Hematopoietic multipotent progenitor cell treated with erythropoietin and hydrocortisone succinate and interleukin-3 and kit ligand, for 8 days (in vitro differentiated cells): ENCODE data around the gene MCCC1.
"Not testable (repeated sequence)": the region's sequence is repeated elsewhere in the genome, so short reads cannot be mapped to it uniquely, and the experiment has no call there.

Experiments
- DNase-seq: peaks from one replicate; pipeline ENCODE4 v3.0.0-alpha.2; 2015

Gene MCCC1

DNA sequence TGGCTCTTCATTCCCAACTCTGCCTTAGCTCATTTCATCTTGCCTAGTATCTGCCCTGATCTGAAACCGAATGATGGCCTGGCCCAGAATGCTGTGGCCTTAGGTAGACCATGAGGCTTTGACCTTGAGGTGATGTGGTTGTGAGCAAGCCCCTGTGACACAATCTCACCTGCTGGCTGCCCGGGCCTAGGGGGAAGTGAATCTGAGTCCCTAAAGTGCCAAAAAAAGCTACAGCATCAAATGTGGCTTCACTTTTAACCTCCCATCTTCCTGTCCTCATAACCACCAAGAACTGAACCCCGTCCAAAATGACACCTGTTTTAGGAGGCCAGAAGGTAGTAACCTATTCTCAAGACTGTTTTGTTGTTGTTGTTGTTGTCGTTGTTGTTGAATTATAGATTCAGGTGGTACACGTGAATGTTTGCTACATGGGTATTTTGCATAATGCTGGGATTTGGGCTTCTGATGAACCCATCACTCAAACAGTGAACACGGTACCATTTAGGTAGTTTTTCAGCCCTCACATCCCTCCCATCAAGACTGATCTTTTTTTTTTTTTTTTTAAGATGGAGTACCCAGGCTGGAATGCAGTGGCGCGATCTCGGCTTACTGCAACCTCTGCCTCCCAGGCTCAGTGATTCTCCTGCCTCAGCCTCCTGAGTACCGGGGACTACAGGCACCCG lies 54.6 kb downstream of the MCCC1 start:
- DNase-seq = no peak

DNA sequence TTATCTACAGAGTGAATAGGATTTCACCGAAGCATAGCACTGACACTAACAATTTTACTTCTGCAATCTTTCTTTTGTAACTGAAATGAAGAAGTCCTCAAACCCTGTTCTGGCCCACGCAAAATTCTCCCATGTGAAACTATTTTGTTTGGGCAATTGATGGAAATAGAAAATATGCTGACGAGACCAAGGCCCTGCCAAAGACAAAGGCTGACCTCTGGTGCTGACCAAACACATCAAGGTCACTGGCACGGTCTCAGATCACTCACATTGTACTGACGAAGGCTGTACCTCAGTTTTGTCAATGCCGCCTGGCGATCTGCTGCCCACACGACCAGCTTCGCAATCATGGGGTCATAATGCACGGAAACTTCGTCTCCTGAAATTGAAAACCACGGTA lies 60.5 kb downstream of the MCCC1 start:
- DNase-seq = no peak

DNA sequence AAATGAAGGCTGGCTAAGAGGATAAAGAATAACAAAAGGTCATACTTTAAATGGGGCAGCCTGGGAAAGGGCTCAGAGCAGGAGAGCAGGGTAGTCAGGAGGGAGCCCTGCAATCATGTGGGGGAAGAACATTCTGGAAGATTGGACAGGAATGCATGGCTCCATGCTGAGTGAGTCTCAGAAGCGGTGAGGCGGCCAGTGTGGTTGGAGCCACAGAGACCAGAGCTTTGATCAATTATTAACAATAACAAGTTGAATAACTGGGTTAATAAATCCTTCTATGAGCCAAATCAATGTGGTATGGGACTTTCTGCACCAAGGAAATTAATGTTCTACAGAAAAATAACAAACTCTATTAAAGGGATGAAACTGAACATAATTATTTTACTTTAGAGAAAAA lies 61.1 kb downstream of the MCCC1 start:
- DNase-seq = no peak

DNA sequence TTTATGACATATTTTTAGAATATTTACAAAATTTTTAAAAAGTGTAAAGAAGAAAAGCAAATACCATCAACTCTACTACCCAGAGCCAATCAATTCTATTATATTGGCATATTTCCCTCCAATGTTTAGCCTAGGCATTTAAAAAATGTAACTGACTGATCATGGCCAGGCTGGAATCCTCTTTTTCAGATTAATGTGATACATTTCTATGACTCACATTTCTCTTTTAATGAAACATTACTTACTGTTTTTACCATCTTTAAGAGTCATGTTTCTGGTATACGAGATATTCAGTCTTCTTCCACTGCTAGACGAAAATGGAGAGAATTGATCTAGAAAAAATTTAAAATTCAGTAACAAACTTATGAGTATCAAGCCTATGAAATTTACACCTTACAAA lies 65.5 kb downstream of the MCCC1 start:
- DNase-seq = no peak

GRCh38 chr3:183032880-183033555 lies 66.3 kb downstream of the MCCC1 start:
- DNase-seq = no peak

DNA sequence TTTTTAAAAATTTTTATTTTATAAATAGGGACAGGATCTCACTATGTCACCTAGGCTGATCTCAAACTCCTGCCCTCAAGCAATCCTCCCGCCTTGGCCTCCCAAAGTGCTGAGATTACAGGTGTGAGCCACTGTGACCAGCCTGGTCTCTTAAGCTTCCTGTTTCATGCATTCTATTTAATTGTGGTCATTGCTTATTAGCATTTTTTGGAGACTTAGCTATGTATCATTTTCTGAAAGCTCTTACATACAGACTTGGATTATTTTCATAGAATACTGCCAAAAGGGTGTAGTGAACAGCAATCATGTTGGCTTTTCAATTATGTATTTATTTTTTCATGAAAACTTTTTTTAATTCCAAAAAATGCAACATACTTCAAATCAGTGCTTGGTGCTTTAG lies 67.5 kb downstream of the MCCC1 start:
- DNase-seq = no peak

DNA sequence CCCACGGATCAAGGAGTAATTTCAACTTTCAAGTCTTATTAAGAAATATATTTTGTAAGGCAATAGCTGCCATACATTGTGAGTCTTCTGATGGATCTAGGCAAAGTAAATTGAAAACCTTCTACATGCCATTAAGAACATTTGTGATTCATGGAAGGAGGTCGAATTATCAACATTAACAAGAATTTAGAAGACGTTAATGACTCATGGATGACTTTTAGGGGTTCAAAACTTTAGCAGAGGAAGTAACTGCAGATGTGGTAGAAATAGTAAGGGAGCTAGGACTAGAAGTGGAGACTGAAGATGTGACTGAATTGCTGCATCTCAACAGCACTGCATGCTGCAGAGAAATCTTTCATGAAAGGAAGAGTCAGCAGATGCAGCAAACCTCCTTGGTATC lies 70.9 kb downstream of the MCCC1 start:
- DNase-seq = no peak

GRCh38 chr3:183027276-183027675 lies 72.0 kb downstream of the MCCC1 start:
- DNase-seq = no peak

- DNase-seq = no peak
Measured at GRCh38 chr3:183022936-183023516, 76.3 kb downstream of the MCCC1 start.

DNA sequence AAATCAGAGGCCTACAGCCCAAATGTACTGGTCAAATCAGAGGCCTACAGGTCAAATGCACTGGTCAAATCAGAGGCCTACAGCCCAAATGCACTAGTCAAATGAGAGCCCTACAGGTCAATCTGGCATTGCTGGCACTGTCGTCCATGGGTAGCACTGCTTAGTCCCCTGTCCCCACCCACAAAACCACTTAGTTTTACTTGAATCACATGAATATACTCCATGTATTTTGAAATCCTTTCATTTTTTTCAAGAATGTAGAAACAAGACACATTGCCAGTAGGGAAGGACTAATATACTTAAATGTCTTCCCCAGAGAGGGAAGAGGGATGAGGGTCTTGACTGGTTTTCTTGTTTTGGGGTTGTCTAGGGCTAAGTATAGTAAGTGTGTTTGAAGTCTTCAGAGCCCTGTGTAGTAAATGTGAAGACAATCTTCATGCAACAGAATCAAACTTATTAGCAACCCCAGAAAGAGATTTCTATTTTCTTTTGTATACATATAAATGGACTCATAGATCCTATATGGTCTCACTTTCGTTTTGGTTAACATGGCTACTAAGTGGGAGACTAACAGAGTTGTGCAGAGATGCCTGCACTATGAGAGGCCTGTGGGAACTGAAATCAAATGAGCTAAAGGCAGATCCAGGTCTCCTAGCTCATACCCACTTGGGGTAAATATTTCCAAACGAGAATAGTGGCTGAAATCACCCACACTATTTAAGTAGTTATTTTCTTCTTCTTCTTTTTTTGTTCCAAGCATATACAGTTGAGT lies 80.7 kb downstream of the MCCC1 start:
- DNase-seq = peak; percentile 24

GRCh38 chr3:183015185-183015584 lies 84.1 kb downstream of the MCCC1 start:
- DNase-seq = no peak

DNA sequence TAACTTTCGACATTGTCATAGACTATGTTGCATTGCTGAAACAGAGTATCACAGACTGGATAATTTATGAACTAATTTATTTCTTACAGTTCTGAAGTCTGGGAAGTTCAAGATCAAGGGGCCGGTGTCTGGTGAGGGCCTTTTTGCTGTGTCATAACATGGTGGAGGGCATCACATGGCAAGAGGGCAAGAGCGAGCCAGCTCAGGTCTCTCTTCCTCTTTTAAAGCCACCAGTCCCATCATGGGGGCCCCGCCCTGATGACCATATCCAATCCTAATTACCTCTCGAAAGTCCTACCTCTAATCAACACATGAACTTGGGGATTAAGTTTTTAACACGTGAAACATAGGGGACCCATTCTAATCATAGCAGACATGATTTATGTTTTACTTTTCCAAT lies 85.4 kb downstream of the MCCC1 start:
- DNase-seq = peak; percentile 28

- DNase-seq = no peak
Measured at GRCh38 chr3:183013074-183013473, 86.2 kb downstream of the MCCC1 start.

DNA sequence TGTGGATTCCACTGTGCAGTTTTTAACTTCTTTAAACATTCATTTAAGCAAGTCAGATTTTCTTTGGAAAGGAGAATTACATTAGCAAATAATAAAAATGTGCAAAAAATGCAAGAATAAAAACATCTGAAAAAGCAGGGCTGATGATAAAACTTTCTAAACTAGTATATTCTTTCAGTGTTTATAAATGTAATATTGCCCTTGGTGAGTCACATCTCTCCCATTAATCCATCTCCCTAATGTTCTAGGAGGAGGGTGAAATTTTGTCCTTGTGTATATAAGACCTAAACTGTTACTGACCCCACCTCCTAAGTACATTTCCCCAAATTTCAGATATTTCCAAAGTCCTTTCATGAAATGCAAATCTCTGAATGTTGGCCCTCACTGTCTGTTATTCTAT lies 90.5 kb downstream of the MCCC1 start:
- no peak for DNase-seq

- no peak for DNase-seq
Measured at GRCh38 chr3:183008303-183008702, 91.0 kb downstream of the MCCC1 start.

GRCh38 chr3:183006396-183007002 lies 92.8 kb downstream of the MCCC1 start:
- DNase-seq = no peak

DNA sequence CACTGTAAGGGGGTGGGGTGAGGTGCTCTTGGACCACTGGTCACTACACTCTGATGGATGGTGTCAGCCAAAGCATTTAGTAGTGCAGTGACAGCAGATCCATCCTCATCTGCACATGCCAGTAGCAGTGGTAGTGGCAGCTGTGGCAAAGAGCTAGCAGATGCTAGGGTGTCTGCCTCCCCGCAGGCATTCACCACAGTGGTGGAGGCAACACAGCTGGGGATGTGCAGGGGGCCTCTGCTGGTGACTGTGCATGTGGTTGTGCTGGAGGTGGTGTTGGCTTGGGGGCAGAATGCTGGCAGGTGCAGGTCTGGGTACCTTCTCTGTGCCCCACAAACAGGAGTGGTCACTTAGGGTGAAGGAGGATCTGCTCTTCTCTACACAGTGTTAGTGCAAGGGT lies 99.5 kb downstream of the MCCC1 start:
- DNase-seq = no peak

DNA sequence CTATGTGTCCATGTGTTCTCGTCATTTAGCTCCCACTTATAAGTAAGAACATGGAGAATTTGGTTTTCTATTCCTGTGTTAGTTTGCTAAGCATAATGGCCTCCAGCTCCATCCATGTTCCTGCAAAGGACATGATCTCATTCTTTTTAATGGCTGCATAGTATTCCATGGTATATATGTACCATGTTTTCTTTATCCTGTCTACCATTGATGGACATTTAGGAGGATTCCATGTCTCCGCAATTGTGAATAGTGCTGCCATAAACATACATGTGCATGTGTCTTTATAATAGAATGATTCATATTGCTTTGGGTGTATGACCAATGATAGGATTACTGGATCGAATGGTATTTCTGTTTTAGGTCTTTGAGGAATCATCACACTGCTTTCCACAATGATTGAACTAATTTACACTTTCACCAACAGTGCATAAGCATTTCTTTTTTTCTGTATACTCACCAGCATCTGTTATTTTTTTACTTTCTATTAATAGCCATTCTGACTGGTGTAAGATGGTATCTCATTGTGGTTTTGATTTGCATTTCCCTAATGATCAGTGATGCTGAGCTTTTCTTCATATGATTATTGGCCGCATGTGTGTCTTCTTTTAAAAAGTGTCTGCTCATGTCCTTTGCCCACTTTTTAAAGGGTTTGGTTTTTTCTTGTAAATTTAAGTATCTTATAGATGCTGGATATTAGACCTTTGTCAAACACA lies 105.7 kb downstream of the MCCC1 start:
- DNase-seq = not testable (repeated sequence)

DNA sequence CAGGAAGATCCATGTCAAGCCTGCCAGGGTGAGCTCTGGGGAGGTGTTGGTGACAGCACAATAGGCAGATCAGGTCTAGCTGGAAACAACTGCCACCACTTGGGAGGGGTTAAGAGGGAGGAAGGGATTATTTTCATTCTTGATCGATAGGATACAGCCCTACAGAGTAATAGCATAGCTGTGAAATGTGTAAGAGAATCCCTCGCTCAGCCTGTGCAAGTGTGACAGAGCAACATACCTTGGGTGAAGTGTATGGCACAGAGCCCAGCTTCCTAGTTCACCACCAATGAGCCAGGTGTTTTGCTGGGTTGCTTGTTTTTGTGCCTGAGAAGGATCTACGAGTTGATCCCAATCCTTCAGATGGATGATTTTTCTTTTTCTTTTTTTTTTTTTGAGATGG lies 109.7 kb downstream of the MCCC1 start:
- DNase-seq = no peak

GRCh38 chr3:182986021-182986420 lies 113.3 kb downstream of the MCCC1 start:
- no peak for DNase-seq

GRCh38 chr3:182983876-182984275 lies 115.4 kb downstream of the MCCC1 start:
- DNase-seq = peak; percentile 26

- DNase-seq = no peak
Measured at GRCh38 chr3:182981038-182981380, 118.3 kb downstream of the MCCC1 start.
